ENCODE measurements around the gene MDFI. TPM values are rescaled to one million over a fixed set of nuclear protein-coding genes. Genes with fewer than 3 reads are reported as not detected.

Gene MDFI
- total RNA-seq, 2 experiments from 2014 or later = not detected

GRCh38 chr6:41688256-41688965 lies 50.1 kb downstream of the MDFI start:
- Mint-ChIP-seq H3K27me3 (no peaks in the 10 kb centered on the region), H3K4me1 (peaks cover 7% of the 10 kb centered on the region), H3K4me3 (no peak overlapping the region), H3K36me3 (ENCODE audit: low read depth) (no peaks in the 10 kb centered on the region), H3K27ac (no peak overlapping the region), H3K9me3 (no peaks in the 10 kb centered on the region)
- ChIA-PET CTCF (interaction anchor here (0.9 to 1.0 kb wide), 3 partner anchors 17 to 86 kb away, joined by 3 to 8 read pairs (median 3); no protein-coding TSS in a partner anchor), POLR2A (no interaction called here)
- DNase-seq = no peak

DNA sequence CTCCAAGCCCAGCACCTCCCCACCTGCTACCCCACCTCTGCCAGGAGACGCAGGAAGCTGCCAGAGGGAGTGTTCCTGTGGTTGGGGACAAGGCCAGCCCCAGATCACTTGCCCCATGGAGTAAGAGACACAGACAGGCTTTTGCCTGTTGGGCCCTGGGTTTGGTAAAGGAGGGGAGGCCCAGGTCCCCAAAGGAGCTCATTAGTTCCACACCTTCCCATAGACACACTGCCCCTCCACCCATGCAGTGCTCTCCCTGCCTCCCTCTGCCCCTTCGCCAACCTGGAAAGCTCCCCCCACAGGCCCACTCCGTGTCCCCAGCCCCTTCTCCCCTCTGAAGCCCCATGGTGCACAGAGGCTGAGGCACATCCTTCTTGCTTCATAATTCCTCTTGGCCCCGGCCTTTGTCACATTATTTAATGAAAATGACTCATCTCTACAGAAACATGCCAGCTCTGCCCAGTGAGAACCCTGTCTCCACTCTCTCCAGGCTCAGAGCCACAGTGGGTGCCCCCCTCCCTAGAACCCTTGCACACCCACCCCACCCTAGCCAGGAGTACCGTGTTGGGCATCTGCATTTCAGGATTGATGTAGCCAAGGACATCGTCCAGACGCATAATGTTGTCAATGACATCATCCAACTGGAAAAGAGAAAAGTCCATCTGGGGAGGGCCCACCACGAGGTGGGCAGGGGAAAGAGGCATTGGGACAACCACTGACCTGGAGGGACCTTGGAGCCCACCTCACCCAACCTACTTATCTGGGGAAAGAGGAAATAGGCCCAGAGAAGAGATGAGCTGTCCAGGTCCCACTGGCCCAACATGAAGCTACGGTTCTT lies 51.1 kb downstream of the MDFI start:
- ChIA-PET CTCF (interaction anchor here (1.0 kb wide), 1 partner anchor 42 kb away, joined by 8 read pairs; no protein-coding TSS in a partner anchor), POLR2A (interaction anchor here (1.0 kb wide), 1 partner anchor 11 kb away, joined by 3 read pairs; no protein-coding TSS in a partner anchor)
- Mint-ChIP-seq H3K27ac (no peak overlapping the region), H3K36me3 (ENCODE audit: low read depth) (no peaks in the 10 kb centered on the region), H3K4me1 (peaks cover 4% of the 10 kb centered on the region), H3K4me3 (no peak overlapping the region), H3K27me3 (no peaks in the 10 kb centered on the region), H3K9me3 (no peaks in the 10 kb centered on the region)
- no peak for DNase-seq

DNA sequence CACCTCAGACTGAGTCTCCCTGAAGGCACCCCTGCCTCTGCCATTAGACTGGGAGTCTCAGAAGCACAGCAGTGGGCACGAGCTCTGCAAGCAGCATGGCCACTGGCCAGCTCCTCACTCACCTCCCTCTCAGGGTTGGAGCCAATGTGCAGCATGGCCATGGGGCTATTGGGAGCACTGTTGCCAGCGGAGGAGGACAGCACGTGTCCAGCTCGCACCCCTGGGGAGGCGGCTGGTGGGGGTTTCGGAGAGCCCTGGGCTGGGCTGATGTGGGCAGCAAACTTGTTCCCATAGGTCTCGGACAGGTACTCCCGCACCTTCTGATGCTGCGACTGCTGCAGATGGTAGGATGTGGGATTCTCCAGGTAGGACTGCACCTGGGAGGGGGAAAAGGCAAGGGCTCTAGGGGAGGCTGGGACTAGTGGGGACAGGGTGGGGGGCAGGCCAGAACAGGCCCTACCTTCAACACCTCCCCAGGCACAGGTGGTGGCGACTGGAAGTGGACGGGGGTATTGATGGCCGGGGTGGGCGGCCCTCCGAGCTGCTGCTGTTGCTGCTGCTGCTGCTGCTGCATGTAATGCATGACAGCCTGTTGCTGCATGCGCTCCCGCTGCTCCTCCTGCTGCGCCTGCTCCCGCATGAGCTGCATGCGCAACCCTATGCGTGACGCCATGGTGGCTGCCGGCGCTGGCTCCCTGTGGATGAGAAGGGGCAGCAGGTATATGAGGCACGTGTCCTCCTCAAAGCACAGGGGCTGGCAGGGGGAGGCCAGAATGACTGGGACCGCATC lies 52.5 kb downstream of the MDFI start:
- Mint-ChIP-seq H3K27ac (no peak overlapping the region), H3K36me3 (ENCODE audit: low read depth) (no peaks in the 10 kb centered on the region), H3K4me1 (peaks cover 4% of the 10 kb centered on the region), H3K27me3 (no peaks in the 10 kb centered on the region), H3K4me3 (no peak overlapping the region), H3K9me3 (no peaks in the 10 kb centered on the region)
- CTCF ChIA-PET = interaction anchor here (0.7 kb wide), 1 partner anchor 322 kb away, joined by 3 read pairs; no protein-coding TSS in a partner anchor
- POLR2A ChIA-PET = no interaction called here
- DNase-seq = no peak

DNA sequence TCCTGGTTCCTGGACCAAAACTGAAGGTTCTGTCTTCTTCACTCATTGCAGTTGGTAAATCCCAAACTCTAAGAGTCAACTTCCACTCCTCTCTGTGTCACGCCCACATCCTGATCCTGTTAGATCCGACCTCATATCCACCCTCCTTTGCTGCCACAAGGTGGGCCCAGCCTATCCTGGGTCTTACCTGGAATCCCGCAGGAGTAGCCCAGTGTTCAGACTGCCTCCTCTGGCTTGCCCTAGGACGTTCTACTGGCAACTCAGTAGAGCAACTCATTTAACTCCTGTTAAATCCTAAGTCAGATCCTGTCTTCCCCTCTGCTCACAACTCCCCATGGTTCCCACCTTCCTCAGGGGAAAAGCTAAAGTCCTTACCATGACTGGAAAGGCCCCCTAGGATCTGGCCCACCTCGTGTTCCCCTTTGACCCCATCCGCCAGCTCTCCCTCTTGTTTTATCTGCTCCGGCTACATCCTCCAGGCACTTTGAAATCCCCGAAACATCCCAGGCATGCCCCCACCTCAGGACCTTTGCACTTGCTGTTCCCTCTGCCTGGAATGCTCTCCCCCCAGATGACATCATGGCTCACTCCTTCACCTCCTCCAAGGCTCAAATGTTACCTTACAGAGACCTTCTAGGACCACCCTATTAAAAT lies 53.3 kb downstream of the MDFI start:
- H3K27me3 Mint-ChIP-seq = no peaks in the 10 kb centered on the region
- H3K4me3 Mint-ChIP-seq = no peak overlapping the region
- no peaks in the 10 kb centered on the region for H3K36me3 Mint-ChIP-seq (ENCODE audit: low read depth)
- no peaks in the 10 kb centered on the region for H3K9me3 Mint-ChIP-seq
- CTCF ChIA-PET = interaction anchor here (1.2 to 1.7 kb wide), 2 partner anchors 8 to 15 kb away, joined by 3 to 5 read pairs; no protein-coding TSS in a partner anchor
- H3K4me1 Mint-ChIP-seq = peaks cover 4% of the 10 kb centered on the region
- DNase-seq = no peak
- POLR2A ChIA-PET = no interaction called here
- H3K27ac Mint-ChIP-seq = no peak overlapping the region

GRCh38 chr6:41692080-41692675 lies 53.9 kb downstream of the MDFI start:
- H3K4me1 Mint-ChIP-seq = peaks cover 4% of the 10 kb centered on the region
- DNase-seq = no peak
- H3K27ac Mint-ChIP-seq = no peak overlapping the region
- POLR2A ChIA-PET = no interaction called here
- H3K36me3 Mint-ChIP-seq (ENCODE audit: low read depth) = no peaks in the 10 kb centered on the region
- CTCF ChIA-PET = interaction anchor here (1.2 to 1.7 kb wide), 2 partner anchors 9 to 14 kb away, joined by 3 to 5 read pairs; no protein-coding TSS in a partner anchor
- H3K9me3 Mint-ChIP-seq = no peaks in the 10 kb centered on the region
- no peak overlapping the region for H3K4me3 Mint-ChIP-seq
- H3K27me3 Mint-ChIP-seq = no peaks in the 10 kb centered on the region

- no peak overlapping the region for H3K27ac Mint-ChIP-seq
- H3K9me3 Mint-ChIP-seq = no peaks in the 10 kb centered on the region
- no peaks in the 10 kb centered on the region for H3K27me3 Mint-ChIP-seq
- CTCF ChIA-PET = interaction anchor here (0.9 to 1.7 kb wide), 3 partner anchors 9 to 14 kb away, joined by 3 to 5 read pairs (median 3); no protein-coding TSS in a partner anchor
- POLR2A ChIA-PET = no interaction called here
- no peaks in the 10 kb centered on the region for H3K36me3 Mint-ChIP-seq (ENCODE audit: low read depth)
- no peak for DNase-seq
- no peak overlapping the region for H3K4me3 Mint-ChIP-seq
- H3K4me1 Mint-ChIP-seq = peaks cover 4% of the 10 kb centered on the region
Observed at GRCh38 chr6:41692730-41693129, 54.5 kb downstream of the MDFI start.

DNA sequence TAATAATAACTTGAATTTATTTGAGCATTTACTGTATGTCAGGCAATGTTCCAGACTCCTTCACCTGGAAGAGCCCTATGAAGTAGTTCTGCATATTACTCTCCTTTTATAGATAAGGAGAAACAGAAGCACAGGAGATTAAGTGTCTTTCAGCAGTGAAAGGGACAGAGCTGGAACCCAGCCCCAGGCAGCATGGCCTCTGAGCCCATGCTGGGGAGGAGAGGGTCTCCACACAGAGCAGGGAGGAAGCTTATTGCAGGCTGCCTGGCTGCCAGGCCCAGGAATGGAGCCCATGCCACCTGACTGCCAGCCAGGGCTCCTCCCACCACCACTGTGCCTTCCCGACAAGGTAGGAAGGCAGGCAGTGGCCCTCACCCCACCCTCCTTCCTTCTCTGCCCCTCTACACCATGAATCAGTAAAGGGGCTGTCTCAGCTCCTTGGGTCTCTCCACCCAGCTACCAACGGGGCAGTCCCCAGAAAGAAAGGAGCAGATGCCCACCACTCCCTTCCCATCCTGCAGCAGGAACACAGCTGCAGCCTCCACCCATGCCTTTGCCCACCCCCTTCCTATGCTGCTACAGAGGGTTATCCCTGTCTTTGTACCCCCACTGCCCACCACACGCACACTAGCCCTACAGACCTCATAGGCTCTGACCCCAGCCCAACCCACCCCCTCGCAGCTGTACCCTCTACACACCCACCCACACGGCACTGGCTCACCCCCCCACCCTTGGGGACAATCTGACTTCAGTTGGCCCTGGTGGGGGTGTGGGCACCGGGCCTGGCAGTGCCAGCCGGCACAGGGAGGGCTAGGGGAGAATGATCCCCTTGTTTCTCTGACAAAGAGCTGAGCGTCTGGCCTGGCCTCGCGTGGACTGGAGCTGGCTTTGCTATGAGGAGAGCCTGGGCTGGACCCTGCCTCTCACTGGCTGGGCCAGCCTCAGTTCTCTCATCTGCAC lies 55.3 kb downstream of the MDFI start:
- Mint-ChIP-seq H3K27ac (no peak overlapping the region), H3K9me3 (no peaks in the 10 kb centered on the region), H3K4me1 (peaks cover 4% of the 10 kb centered on the region), H3K27me3 (no peaks in the 10 kb centered on the region), H3K36me3 (ENCODE audit: low read depth) (no peaks in the 10 kb centered on the region), H3K4me3 (no peak overlapping the region)
- CTCF ChIA-PET = interaction anchor here (0.9 kb wide), 1 partner anchor 10 kb away, joined by 3 read pairs; no protein-coding TSS in a partner anchor
- POLR2A ChIA-PET = no interaction called here
- no peak for DNase-seq

DNA sequence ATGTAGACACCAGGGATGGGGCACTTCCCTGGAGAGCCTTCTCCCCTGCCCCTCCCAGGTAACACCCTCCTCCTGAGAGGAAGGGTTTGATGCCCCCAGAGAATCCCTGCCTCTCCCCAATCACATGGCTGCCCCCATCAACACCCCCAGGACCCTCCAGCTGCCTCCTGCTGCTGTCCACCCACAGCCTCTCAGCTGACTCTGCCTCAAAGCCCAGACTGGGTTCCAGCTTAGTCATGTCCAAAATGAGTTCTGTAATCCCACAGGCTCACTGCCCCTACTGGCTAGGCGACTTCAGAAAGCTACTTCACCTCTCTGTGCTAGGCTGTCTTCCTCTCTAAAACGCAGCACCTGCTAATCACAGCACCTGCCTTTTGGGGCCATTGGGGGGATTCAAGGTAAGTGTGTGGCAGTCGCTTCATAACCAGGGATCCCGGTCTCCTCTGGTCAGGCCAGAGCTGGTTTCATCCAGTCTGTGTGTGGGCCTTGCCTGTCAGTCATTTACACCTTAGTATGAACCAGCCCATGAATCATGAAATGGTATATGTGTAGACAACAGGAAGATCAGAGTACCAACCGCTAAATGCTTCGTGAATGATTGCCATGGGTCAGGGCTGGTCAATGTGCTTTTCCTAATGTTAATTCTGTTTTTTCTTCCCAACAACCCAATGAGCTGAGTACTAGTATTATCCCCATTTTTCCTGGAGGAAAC lies 56.7 kb downstream of the MDFI start:
- H3K27me3 Mint-ChIP-seq = no peaks in the 10 kb centered on the region
- H3K9me3 Mint-ChIP-seq = no peaks in the 10 kb centered on the region
- no peak for DNase-seq
- CTCF ChIA-PET = interaction anchor here (0.9 to 1.4 kb wide), 2 partner anchors 10 to 12 kb away, joined by 3 read pairs; no protein-coding TSS in a partner anchor
- H3K27ac Mint-ChIP-seq = no peak overlapping the region
- H3K4me1 Mint-ChIP-seq = no peaks in the 10 kb centered on the region
- no peak overlapping the region for H3K4me3 Mint-ChIP-seq
- POLR2A ChIA-PET = no interaction called here
- no peaks in the 10 kb centered on the region for H3K36me3 Mint-ChIP-seq (ENCODE audit: low read depth)

- Mint-ChIP-seq H3K4me1 (no peaks in the 10 kb centered on the region), H3K4me3 (no peak overlapping the region), H3K36me3 (ENCODE audit: low read depth) (no peaks in the 10 kb centered on the region), H3K27ac (no peak overlapping the region), H3K9me3 (no peaks in the 10 kb centered on the region), H3K27me3 (no peaks in the 10 kb centered on the region)
- POLR2A ChIA-PET = no interaction called here
- CTCF ChIA-PET = interaction anchor here (0.9 to 1.4 kb wide), 2 partner anchors 9 to 13 kb away, joined by 3 read pairs; no protein-coding TSS in a partner anchor
- DNase-seq = no peak
Observed at GRCh38 chr6:41695825-41696224, 57.6 kb downstream of the MDFI start.

DNA sequence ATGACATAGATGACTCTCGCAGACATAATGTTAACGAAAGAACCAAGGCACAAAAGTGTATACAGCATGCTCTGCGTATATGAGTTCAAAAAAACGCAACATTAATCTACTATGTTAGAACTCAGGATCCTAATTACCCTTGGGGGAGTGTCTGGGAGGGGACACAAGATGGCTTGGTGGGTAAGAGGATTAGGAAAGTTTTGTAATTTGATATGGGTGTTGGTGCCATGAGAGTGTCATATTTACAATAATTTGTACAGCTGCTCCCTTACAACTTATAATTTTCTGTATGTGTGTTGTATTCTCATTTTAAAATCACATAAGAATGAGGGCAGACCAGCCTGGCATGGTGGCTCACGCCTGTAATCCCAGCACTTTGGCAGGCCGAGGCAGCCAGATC lies 58.5 kb downstream of the MDFI start:
- no peak for DNase-seq
- H3K27me3 Mint-ChIP-seq = no peaks in the 10 kb centered on the region
- CTCF ChIA-PET = no interaction called here
- H3K27ac Mint-ChIP-seq = no peak overlapping the region
- no peaks in the 10 kb centered on the region for H3K4me1 Mint-ChIP-seq
- POLR2A ChIA-PET = no interaction called here
- H3K36me3 Mint-ChIP-seq (ENCODE audit: low read depth) = no peaks in the 10 kb centered on the region
- H3K4me3 Mint-ChIP-seq = no peak overlapping the region
- no peaks in the 10 kb centered on the region for H3K9me3 Mint-ChIP-seq

Measured in activated CD4-positive, alpha-beta memory T cell treated with anti-CD3 and anti-CD28 coated beads, Interleukin-2, amount 10 ng/mL, durations not matched to agents 7 days and 5 days (primary cell).